Nephron (organoid): ENCODE results near the gene KIRREL1.

Experiments
- H3K27ac Mint-ChIP-seq, 3 experiments: 2 replicates each; pipeline ENCODE4 v1.8.0; 2020; ENCODE audit warnings: mixed read lengths in 3 of 3, mild to moderate bottlenecking in 2 of 3, moderate library complexity in 1 of 3
- H3K27me3 Mint-ChIP-seq: 2 replicates; pipeline ENCODE4 v1.8.0; 2021; ENCODE audit warnings: low read depth, mild to moderate bottlenecking, moderate library complexity, mixed read lengths
- H3K36me3 Mint-ChIP-seq: 2 replicates; pipeline ENCODE4 v1.8.0; 2020; ENCODE audit warnings: low read depth, mixed read lengths
- H3K4me1 Mint-ChIP-seq: 2 replicates; pipeline ENCODE4 v1.8.0; 2020; ENCODE audit warnings: mixed read lengths
- H3K4me3 Mint-ChIP-seq, 3 experiments: 2 replicates each; pipeline ENCODE4 v1.8.0; 2020; ENCODE audit warnings: mild to moderate bottlenecking in 3 of 3, mixed read lengths in 3 of 3, moderate library complexity in 2 of 3
- H3K9me3 Mint-ChIP-seq: 2 replicates; pipeline ENCODE4 v1.8.0; 2020; ENCODE audit warnings: mixed read lengths
- CTCF ChIP-seq, 3 experiments: fragments of 200-600 bp; sonication (generic); IDR thresholded peaks; one replicate each; pipeline ENCODE4 v1.5.0; 2021; ENCODE audit warnings: antibody characterized with exemption in 3 of 3; ENCODE audit not compliant: unreplicated experiment in 3 of 3

The KIRREL1 gene

GRCh38 chr1:158046715-158047510 is 53.5 kb downstream of the KIRREL1 start:
- Mint-ChIP-seq H3K27ac (peak overlapping the region in 1 of 3 experiments; percentile 37), H3K9me3 (no peaks in the 10 kb centered on the region), H3K4me3 (no peak overlapping the region), H3K4me1 (peaks cover 30% of the 10 kb centered on the region), H3K36me3 (peaks cover 14% of the 10 kb centered on the region), H3K27me3 (no peaks in the 10 kb centered on the region)
- no peak for TF ChIP-seq CTCF (IDR thresholded peaks at IDR 0.05; ENCODE audit: unreplicated experiment in 3 of 3)

DNA sequence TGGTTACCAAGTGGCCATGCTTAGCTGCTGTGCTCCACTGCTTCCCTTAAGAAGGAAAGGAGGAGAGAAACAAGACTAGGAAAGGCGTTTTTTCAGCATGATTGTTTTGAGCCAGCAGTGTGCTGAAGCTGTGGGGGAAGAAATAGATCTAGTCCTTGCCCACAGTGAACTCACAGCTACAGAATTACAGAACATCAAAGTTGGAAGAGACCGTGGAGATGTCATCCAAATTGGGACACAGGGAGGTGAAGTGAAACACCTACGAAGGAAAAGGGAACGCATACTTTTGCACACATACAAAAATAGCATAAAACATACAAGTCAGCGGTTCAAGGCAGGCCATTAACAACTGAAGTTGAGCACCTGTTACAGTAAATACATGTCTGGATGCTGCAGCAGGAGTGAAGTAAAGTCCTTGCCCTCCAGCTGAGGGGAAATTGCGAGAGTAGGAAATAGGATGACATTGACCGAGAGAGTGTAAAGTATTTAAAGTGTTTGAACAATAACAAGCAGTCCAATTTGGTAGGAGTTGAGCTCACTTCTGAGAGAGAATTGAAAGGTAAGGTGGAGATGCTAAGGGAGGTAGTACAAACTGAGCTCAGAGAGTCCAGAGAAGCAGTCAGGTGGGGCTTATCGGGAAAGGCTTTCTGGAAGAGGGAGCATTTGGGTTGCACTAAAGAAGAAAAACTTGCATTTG is 55.1 kb downstream of the KIRREL1 start:
- Mint-ChIP-seq H3K4me1 (peaks cover 36% of the 10 kb centered on the region), H3K27me3 (no peaks in the 10 kb centered on the region), H3K9me3 (no peaks in the 10 kb centered on the region), H3K4me3 (no peak overlapping the region), H3K27ac (no peak overlapping the region), H3K36me3 (peaks cover 26% of the 10 kb centered on the region)
- TF ChIP-seq CTCF (IDR thresholded peaks at IDR 0.05; ENCODE audit: unreplicated experiment in 3 of 3): no peak

- peaks cover 32% of the 10 kb centered on the region for H3K36me3 Mint-ChIP-seq
- H3K4me3 Mint-ChIP-seq: no peak overlapping the region
- H3K4me1 Mint-ChIP-seq: peaks cover 35% of the 10 kb centered on the region
- H3K27me3 Mint-ChIP-seq: no peaks in the 10 kb centered on the region
- H3K9me3 Mint-ChIP-seq: no peaks in the 10 kb centered on the region
- TF ChIP-seq CTCF (IDR thresholded peaks at IDR 0.05; ENCODE audit: unreplicated experiment in 3 of 3): no peak
- H3K27ac Mint-ChIP-seq: no peak overlapping the region
Measured at GRCh38 chr1:158049853-158050252, 56.4 kb downstream of the KIRREL1 start.

DNA sequence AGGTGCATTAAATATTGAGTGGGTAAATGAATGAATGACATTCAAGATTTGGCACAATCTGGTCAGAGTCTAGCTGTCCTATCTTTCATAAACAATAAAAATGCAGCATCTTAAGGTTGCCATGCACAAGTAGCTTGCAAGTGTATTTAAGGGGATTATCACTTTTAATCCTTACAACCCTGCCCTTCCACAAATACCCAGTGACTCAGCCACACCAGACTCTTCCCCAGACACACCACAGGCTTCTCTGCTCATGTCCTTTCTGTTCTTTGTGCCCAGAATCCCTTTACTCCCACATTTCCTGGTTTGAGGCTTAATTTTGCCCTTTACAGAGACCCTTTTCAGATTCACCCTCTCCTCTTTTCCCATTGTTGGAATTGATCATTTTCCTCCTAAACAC is 59.8 kb downstream of the KIRREL1 start:
- Mint-ChIP-seq H3K4me3 (no peak overlapping the region), H3K36me3 (peaks cover 43% of the 10 kb centered on the region)

DNA sequence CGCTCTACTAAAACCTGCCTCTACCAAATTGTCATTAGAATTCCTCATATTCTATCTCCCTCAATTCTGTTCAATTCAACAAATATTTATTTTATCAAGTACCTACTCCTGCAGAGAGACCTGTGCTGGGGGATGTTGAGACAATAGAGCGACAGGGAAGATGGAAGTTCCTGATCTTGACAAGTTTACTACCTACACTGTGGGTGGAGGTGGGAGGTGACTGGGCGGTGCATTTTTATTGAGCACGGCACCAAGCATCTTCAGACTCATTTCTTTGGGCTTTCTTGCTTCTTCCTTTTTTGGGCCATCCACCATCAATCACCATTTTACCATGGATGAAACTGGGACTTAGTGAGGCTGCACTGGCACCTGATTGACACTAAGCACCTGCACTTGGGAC is 61.3 kb downstream of the KIRREL1 start:
- Mint-ChIP-seq H3K9me3 (no peaks in the 10 kb centered on the region), H3K4me3 (no peak overlapping the region), H3K4me1 (peaks cover 44% of the 10 kb centered on the region), H3K27ac (peak overlapping the region in 1 of 3 experiments; percentile 3), H3K27me3 (peaks cover 2% of the 10 kb centered on the region), H3K36me3 (peaks cover 44% of the 10 kb centered on the region)
- no peak for TF ChIP-seq CTCF (IDR thresholded peaks at IDR 0.05; ENCODE audit: unreplicated experiment in 3 of 3)

More for the DNA sequence above, 59.8 kb downstream of the KIRREL1 start:
- TF ChIP-seq CTCF (IDR thresholded peaks at IDR 0.05; ENCODE audit: unreplicated experiment in 3 of 3): no peak
- peak overlapping the region in 1 of 3 experiments; percentile 36 for H3K27ac Mint-ChIP-seq
- H3K4me1 Mint-ChIP-seq: peaks cover 30% of the 10 kb centered on the region
- H3K9me3 Mint-ChIP-seq: no peaks in the 10 kb centered on the region
- H3K27me3 Mint-ChIP-seq: no peaks in the 10 kb centered on the region
